HEK293 (cell line): ENCODE data around the gene NELL1.

Source experiments
- CTCF ChIA-PET: fragments of 350-600 bp; formaldehyde crosslinking; extraction: SDS; loops from one replicate; lab custom pipeline; 2021; ENCODE audit warnings: antibody characterized with exemption; lab: Yijun Ruan, JAX
- POLR2A ChIA-PET: fragments of 300-600 bp; formaldehyde crosslinking; extraction: SDS; loops from one replicate; lab custom pipeline; 2020; ENCODE audit warnings: antibody characterized with exemption, inconsistent platforms; lab: Yijun Ruan, JAX
- H3K27ac ChIP-seq: fragments of 200-500 bp; sonication (Bioruptor generic); 2 replicates; pipeline ENCODE4 v1.5.1; 2014; ENCODE audit warnings: low read depth, low read length, control low read depth, inconsistent platforms; ENCODE audit errors: extremely low read depth
- H3K36me3 ChIP-seq, 2 experiments: fragments of 200-500 bp in 1 of 2; sonication (Bioruptor generic) in 1 of 2; 1 replicate in 1 of 2; 2 replicates in 1 of 2; pipeline ENCODE4 v1.5.1; 2014 to 2017; ENCODE audit warnings: inconsistent platforms in 2 of 2, low read length in 2 of 2; ENCODE audit not compliant: control insufficient read depth in 2 of 2, insufficient read depth in 1 of 2
- H3K4me1 ChIP-seq: fragments of 200-500 bp; sonication (Bioruptor generic); 2 replicates; pipeline ENCODE4 v1.5.1; 2014; ENCODE audit warnings: mild to moderate bottlenecking, low read length, inconsistent platforms; ENCODE audit not compliant: control insufficient read depth, insufficient read depth
- H3K4me3 ChIP-seq: 2 replicates; pipeline ENCODE4 v1.5.1; 2011; ENCODE audit warnings: low read depth, mild to moderate bottlenecking, control low read depth, low read length, moderate library complexity
- H3K9me3 ChIP-seq: fragments of 200-500 bp; sonication (Bioruptor generic); 2 replicates; pipeline ENCODE4 v1.5.1; 2014; ENCODE audit warnings: low read depth, low read length, inconsistent platforms; ENCODE audit not compliant: control insufficient read depth, insufficient read depth
- GLI2 ChIP-seq: fragments of 450-650 bp; formaldehyde crosslinking; IDR thresholded peaks from 2 replicates; pipeline ENCODE4; 2017; ENCODE audit warnings: missing biosample characterization, missing genetic modification characterization, low read depth, borderline replicate concordance
- SCRT1 ChIP-seq: fragments of 450-650 bp; formaldehyde crosslinking; IDR thresholded peaks from 2 replicates; pipeline ENCODE4 v1.5.1; 2016; ENCODE audit warnings: missing biosample characterization, missing genetic modification characterization, borderline replicate concordance
- TCF7L2 ChIP-seq: IDR thresholded peaks from 2 replicates; pipeline ENCODE4 v1.6.1; 2011; ENCODE audit warnings: low read depth, mild to moderate bottlenecking, inconsistent platforms, low read length, moderate library complexity, borderline replicate concordance
- ZBTB1 ChIP-seq: fragments of 450-650 bp; formaldehyde crosslinking; IDR thresholded peaks from 2 replicates; pipeline ENCODE4 v1.5.1; 2016; ENCODE audit warnings: missing biosample characterization, missing genetic modification characterization
- ZFP3 ChIP-seq: fragments of 450-650 bp; formaldehyde crosslinking; IDR thresholded peaks from 2 replicates; pipeline ENCODE4 v1.5.1; 2016; ENCODE audit warnings: low read depth, missing biosample characterization, missing genetic modification characterization
- ZNF157 ChIP-seq: fragments of 450-650 bp; formaldehyde crosslinking; IDR thresholded peaks from 2 replicates; pipeline ENCODE4 v1.5.1; 2016; ENCODE audit warnings: missing biosample characterization, missing genetic modification characterization
- ZNF202 ChIP-seq: fragments of 450-650 bp; formaldehyde crosslinking; IDR thresholded peaks from 2 replicates; pipeline ENCODE4 v1.5.1; 2016; ENCODE audit warnings: missing biosample characterization, missing genetic modification characterization, borderline replicate concordance
- ZNF23 ChIP-seq: fragments of 450-650 bp; formaldehyde crosslinking; IDR thresholded peaks from 2 replicates; pipeline ENCODE4 v1.5.1; 2016; ENCODE audit warnings: missing biosample characterization, missing genetic modification characterization, borderline replicate concordance
- ZNF239 ChIP-seq: fragments of 450-650 bp; formaldehyde crosslinking; IDR thresholded peaks from 2 replicates; pipeline ENCODE4 v1.5.1; 2016; ENCODE audit warnings: missing biosample characterization, missing genetic modification characterization
- ZNF266 ChIP-seq: fragments of 450-650 bp; formaldehyde crosslinking; IDR thresholded peaks from 2 replicates; pipeline ENCODE4 v1.5.1; 2016; ENCODE audit warnings: missing biosample characterization, missing genetic modification characterization, low read depth
- ZNF48 ChIP-seq: fragments of 450-650 bp; formaldehyde crosslinking; IDR thresholded peaks from 2 replicates; pipeline ENCODE4 v1.5.1; 2016; ENCODE audit warnings: missing biosample characterization, missing genetic modification characterization
- ZNF529 ChIP-seq: fragments of 450-650 bp; formaldehyde crosslinking; IDR thresholded peaks from 2 replicates; pipeline ENCODE4 v1.5.1; 2017; ENCODE audit warnings: missing genetic modification characterization, missing biosample characterization; ENCODE audit not compliant: insufficient replicate concordance
- ZNF561 ChIP-seq: fragments of 450-650 bp; IDR thresholded peaks from 2 replicates; pipeline ENCODE4 v1.5.1; 2018; ENCODE audit warnings: missing biosample characterization, missing genetic modification characterization, borderline replicate concordance
- ZNF571 ChIP-seq: fragments of 450-650 bp; formaldehyde crosslinking; IDR thresholded peaks from 2 replicates; pipeline ENCODE4 v1.5.0; 2017; ENCODE audit warnings: missing biosample characterization, missing genetic modification characterization
- ZNF621 ChIP-seq: fragments of 450-650 bp; formaldehyde crosslinking; IDR thresholded peaks from 2 replicates; pipeline ENCODE4 v1.5.1; 2017; ENCODE audit warnings: missing biosample characterization, missing genetic modification characterization
- ZNF670 ChIP-seq: fragments of 450-650 bp; formaldehyde crosslinking; IDR thresholded peaks from 2 replicates; pipeline ENCODE4 v1.5.1; 2016; ENCODE audit warnings: missing biosample characterization, missing genetic modification characterization, low read depth
- ZNF707 ChIP-seq: fragments of 450-650 bp; formaldehyde crosslinking; IDR thresholded peaks from 2 replicates; pipeline ENCODE4 v1.5.1; 2016; ENCODE audit warnings: missing biosample characterization, missing genetic modification characterization
- ZNF76 ChIP-seq: fragments of 450-650 bp; formaldehyde crosslinking; IDR thresholded peaks from 2 replicates; pipeline ENCODE4; 2016; ENCODE audit warnings: low read depth, missing biosample characterization, missing genetic modification characterization, borderline replicate concordance
- ZNF768 ChIP-seq: fragments of 450-650 bp; formaldehyde crosslinking; IDR thresholded peaks from 2 replicates; pipeline ENCODE4 v1.5.1; 2018; ENCODE audit warnings: missing biosample characterization, mild to moderate bottlenecking, missing genetic modification characterization
- TF ChIP-seq, protein P1 (sequence below): fragments of 450-650 bp; formaldehyde crosslinking; IDR thresholded peaks from 2 replicates; pipeline ENCODE4 v1.5.1; 2016; ENCODE audit warnings: missing biosample characterization, missing genetic modification characterization
- TF ChIP-seq, protein P2 (sequence below): fragments of 450-650 bp; formaldehyde crosslinking; conservative IDR thresholded peaks from 2 replicates; pipeline ENCODE4 v1.5.1; 2016; ENCODE audit warnings: low read depth, missing biosample characterization, missing genetic modification characterization
- TF ChIP-seq, protein P3 (sequence below): fragments of 450-650 bp; formaldehyde crosslinking; IDR thresholded peaks from 2 replicates; pipeline ENCODE4 v1.5.1; 2016; ENCODE audit warnings: missing biosample characterization, missing genetic modification characterization, borderline replicate concordance
- TF ChIP-seq, protein P4 (sequence below): fragments of 450-650 bp; formaldehyde crosslinking; IDR thresholded peaks from 2 replicates; pipeline ENCODE4 v1.5.1; 2016; ENCODE audit warnings: missing biosample characterization, missing genetic modification characterization
- TF ChIP-seq, protein P5 (sequence below): fragments of 450-650 bp; formaldehyde crosslinking; IDR thresholded peaks from 2 replicates; pipeline ENCODE4; 2016; ENCODE audit warnings: missing biosample characterization, missing genetic modification characterization

The NELL1 gene

DNA sequence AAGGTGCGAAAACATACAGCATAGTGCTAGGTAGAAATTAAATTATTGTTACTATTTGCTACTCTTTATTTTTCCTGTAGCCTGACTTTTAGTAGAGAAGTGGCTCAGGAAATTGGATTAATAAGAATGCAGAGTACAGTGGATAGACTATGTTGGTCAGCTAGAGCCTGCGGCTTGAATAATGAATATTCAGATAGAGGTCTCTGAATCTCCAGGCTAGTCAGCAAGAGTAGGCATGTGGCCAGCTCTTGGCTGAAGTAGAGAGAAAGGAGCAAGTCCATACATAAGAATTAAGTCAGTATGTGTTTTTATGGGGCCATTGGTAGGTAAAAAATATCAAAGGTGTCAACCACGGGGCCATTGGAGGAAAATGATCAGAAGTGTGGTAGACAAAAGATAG lies 413.5 kb downstream of the NELL1 start (continued):
- no peak for TF ChIP-seq GLI2
- no peak for TF ChIP-seq ZNF76 (tag by site-specific recombination)
- TF ChIP-seq, all 188 proteins: peak for 0

DNA sequence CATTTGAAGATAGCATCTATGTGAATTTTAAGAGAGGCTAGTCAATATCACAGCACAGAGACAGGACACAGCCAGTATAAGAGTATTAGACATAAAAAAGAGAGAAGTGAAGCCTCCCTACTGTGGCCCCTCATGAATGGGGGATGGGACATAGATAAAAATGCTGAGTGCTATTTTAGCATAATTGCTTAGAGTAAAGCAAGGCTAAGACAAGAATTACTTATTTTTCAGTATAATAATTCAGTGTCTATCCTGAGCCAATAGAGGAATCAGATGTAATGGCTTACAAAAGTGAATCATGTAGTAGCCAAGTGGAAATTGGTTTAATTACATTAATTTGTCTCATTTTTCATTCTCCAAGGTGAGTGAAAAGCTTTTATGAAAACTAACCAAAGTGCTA lies 419.5 kb downstream of the NELL1 start:
- Histone ChIP-seq H3K27ac (no peak overlapping the region), H3K4me3 (no peak overlapping the region), H3K4me1 (no peaks in the 10 kb centered on the region), H3K36me3 (no peaks in the 10 kb centered on the region), H3K9me3 (no peaks in the 10 kb centered on the region)
- CTCF ChIA-PET: no interaction called here
- TF ChIP-seq ZNF157 (tag by site-specific recombination) (no peak), ZNF266 (tag by site-specific recombination) (no peak), ZNF571 (no peak), ZNF621 (tag by site-specific recombination) (no peak), SCRT1 (no peak), TCF7L2 (no peak), ZFP3 (tag by site-specific recombination) (no peak), ZNF707 (no peak), ZNF768 (tag by site-specific recombination) (no peak)
- TF ChIP-seq, protein P1, sequence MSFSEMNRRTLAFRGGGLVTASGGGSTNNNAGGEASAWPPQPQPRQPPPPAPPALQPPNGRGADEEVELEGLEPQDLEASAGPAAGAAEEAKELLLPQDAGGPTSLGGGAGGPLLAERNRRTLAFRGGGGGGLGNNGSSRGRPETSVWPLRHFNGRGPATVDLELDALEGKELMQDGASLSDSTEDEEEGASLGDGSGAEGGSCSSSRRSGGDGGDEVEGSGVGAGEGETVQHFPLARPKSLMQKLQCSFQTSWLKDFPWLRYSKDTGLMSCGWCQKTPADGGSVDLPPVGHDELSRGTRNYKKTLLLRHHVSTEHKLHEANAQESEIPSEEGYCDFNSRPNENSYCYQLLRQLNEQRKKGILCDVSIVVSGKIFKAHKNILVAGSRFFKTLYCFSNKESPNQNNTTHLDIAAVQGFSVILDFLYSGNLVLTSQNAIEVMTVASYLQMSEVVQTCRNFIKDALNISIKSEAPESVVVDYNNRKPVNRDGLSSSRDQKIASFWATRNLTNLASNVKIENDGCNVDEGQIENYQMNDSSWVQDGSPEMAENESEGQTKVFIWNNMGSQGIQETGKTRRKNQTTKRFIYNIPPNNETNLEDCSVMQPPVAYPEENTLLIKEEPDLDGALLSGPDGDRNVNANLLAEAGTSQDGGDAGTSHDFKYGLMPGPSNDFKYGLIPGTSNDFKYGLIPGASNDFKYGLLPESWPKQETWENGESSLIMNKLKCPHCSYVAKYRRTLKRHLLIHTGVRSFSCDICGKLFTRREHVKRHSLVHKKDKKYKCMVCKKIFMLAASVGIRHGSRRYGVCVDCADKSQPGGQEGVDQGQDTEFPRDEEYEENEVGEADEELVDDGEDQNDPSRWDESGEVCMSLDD (tag by site-specific recombination): no peak
- TF ChIP-seq, protein P2, sequence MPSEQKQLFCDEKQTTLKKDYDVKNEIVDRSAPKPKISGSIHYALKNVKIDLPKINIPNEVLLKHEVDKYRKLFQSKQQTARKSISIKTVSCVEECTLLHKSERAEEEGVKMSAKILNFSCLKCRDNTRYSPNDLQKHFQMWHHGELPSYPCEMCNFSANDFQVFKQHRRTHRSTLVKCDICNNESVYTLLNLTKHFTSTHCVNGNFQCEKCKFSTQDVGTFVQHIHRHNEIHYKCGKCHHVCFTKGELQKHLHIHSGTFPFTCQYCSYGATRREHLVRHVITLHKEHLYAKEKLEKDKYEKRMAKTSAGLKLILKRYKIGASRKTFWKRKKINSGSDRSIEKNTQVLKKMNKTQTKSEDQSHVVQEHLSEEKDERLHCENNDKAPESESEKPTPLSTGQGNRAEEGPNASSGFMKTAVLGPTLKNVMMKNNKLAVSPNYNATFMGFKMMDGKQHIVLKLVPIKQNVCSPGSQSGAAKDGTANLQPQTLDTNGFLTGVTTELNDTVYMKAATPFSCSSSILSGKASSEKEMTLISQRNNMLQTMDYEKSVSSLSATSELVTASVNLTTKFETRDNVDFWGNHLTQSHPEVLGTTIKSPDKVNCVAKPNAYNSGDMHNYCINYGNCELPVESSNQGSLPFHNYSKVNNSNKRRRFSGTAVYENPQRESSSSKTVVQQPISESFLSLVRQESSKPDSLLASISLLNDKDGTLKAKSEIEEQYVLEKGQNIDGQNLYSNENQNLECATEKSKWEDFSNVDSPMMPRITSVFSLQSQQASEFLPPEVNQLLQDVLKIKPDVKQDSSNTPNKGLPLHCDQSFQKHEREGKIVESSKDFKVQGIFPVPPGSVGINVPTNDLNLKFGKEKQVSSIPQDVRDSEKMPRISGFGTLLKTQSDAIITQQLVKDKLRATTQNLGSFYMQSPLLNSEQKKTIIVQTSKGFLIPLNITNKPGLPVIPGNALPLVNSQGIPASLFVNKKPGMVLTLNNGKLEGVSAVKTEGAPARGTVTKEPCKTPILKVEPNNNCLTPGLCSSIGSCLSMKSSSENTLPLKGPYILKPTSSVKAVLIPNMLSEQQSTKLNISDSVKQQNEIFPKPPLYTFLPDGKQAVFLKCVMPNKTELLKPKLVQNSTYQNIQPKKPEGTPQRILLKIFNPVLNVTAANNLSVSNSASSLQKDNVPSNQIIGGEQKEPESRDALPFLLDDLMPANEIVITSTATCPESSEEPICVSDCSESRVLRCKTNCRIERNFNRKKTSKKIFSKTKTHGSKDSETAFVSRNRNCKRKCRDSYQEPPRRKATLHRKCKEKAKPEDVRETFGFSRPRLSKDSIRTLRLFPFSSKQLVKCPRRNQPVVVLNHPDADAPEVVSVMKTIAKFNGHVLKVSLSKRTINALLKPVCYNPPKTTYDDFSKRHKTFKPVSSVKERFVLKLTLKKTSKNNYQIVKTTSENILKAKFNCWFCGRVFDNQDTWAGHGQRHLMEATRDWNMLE (tag by site-specific recombination): no peak
- TF ChIP-seq, protein P3, sequence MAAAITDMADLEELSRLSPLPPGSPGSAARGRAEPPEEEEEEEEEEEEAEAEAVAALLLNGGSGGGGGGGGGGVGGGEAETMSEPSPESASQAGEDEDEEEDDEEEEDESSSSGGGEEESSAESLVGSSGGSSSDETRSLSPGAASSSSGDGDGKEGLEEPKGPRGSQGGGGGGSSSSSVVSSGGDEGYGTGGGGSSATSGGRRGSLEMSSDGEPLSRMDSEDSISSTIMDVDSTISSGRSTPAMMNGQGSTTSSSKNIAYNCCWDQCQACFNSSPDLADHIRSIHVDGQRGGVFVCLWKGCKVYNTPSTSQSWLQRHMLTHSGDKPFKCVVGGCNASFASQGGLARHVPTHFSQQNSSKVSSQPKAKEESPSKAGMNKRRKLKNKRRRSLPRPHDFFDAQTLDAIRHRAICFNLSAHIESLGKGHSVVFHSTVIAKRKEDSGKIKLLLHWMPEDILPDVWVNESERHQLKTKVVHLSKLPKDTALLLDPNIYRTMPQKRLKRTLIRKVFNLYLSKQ (tag by site-specific recombination): no peak
- POLR2A ChIA-PET: no interaction called here

DNA sequence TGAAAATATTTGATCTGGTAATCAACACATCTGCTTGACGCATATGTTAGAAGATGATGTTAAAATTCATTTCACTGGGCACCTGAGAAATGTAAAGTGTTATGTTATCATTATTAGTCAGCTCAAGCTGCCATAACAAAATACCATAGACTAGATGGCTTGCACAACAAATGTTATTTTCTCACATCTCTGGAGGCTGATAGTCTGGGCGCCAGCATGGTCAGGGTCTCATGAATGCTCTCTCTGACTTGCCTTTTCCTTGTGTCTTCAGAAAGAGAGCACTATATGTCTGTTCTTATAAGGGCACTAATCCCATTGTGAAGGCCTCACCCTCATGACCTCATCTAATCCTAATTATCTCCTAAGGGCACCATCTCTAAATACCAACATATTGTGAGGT lies 435.3 kb downstream of the NELL1 start:
- POLR2A ChIA-PET: no interaction called here
- Histone ChIP-seq H3K36me3 (no peaks in the 10 kb centered on the region), H3K27ac (no peak overlapping the region), H3K9me3 (no peaks in the 10 kb centered on the region), H3K4me3 (no peak overlapping the region), H3K4me1 (no peaks in the 10 kb centered on the region)
- CTCF ChIA-PET: no interaction called here
- TF ChIP-seq ZNF202 (no peak), ZNF529 (no peak), ZNF768 (tag by site-specific recombination) (no peak), ZNF239 (tag by site-specific recombination) (no peak), ZBTB1 (tag by site-specific recombination) (no peak), ZNF670 (tag by site-specific recombination) (no peak), ZNF48 (no peak), ZNF23 (tag by site-specific recombination) (no peak), ZNF561 (tag by site-specific recombination) (no peak)
- TF ChIP-seq, protein P4, sequence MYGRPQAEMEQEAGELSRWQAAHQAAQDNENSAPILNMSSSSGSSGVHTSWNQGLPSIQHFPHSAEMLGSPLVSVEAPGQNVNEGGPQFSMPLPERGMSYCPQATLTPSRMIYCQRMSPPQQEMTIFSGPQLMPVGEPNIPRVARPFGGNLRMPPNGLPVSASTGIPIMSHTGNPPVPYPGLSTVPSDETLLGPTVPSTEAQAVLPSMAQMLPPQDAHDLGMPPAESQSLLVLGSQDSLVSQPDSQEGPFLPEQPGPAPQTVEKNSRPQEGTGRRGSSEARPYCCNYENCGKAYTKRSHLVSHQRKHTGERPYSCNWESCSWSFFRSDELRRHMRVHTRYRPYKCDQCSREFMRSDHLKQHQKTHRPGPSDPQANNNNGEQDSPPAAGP (tag by site-specific recombination): no peak
- TF ChIP-seq, protein P5, sequence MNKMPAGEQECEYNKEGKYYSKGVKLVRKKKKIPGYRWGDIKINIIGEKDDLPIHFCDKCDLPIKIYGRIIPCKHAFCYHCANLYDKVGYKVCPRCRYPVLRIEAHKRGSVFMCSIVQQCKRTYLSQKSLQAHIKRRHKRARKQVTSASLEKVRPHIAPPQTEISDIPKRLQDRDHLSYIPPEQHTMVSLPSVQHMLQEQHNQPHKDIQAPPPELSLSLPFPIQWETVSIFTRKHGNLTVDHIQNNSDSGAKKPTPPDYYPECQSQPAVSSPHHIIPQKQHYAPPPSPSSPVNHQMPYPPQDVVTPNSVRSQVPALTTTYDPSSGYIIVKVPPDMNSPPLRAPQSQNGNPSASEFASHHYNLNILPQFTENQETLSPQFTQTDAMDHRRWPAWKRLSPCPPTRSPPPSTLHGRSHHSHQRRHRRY (tag by site-specific recombination): no peak
